GM10248 (cell line): ENCODE measurements around the gene MAOA.

Experiments used
- CTCF ChIA-PET: fragments of 300-600 bp; sonication (Branson Sonifier 250); formaldehyde crosslinking; extraction: SDS; loops from one replicate; lab custom pipeline; 2021; ENCODE audit warnings: antibody characterized with exemption; lab: Yijun Ruan, JAX
- POLR2A ChIA-PET: fragments of 350-650 bp; sonication (Branson Sonifier 250); formaldehyde crosslinking; extraction: SDS; loops from one replicate; lab custom pipeline; 2020; ENCODE audit warnings: antibody characterized with exemption; lab: Yijun Ruan, JAX
- DNase-seq: peaks from one replicate; pipeline ENCODE4 v3.0.0; 2012; ENCODE audit errors: extremely low spot score
- CTCF ChIP-seq: IDR thresholded peaks from 2 replicates; pipeline ENCODE4 v1.5.1; 2012; ENCODE audit warnings: mild to moderate bottlenecking, low read depth; ENCODE audit errors: extremely low read depth, missing control alignments, control extremely low read depth

MAOA gene

DNA sequence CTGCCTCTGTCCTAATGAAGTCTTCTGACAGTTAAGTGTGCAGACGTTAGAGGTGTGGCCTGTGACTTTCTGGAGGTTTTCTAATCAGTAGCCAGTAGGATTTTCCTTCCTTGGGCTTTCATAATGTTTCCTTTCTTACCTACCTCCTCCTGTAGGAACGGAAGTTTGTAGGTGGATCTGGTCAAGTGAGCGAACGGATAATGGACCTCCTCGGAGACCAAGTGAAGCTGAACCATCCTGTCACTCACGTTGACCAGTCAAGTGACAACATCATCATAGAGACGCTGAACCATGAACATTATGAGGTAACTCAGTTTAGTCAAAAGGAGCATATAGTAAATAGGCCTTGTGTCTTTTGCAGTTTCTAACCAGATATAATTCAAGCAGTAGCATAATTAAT is 75.0 kb downstream of the MAOA start:
- TF ChIP-seq CTCF = no peak
- DNase-seq = no peak
- ChIA-PET POLR2A (no interaction called here), CTCF (interaction anchor here (1.3 kb wide), 1 partner anchor 19 kb away, joined by 3 read pairs; no protein-coding TSS in a partner anchor)

GRCh38 chrX:43733699-43734098 is 77.6 kb downstream of the MAOA start:
- DNase-seq = no peak
- ChIA-PET CTCF (no interaction called here), POLR2A (no interaction called here)

DNA sequence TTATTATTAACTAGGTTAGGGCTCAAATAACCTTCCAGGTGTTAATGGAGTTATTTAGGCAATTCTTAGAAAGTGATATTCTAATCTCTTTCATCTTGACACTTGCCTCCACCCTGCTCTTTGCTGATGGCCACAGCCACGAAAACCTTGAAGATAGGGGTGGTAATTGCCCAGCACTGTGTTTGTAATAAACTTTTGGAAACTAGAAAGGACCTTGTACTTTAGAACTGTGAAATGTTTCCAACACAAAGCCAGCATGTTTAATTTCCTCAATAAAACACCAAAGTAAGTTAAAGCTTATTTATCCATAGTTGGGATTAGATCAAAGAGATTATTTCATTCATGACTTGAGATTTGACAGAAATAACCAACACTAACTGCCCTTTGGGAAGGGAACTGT is 78.3 kb downstream of the MAOA start:
- ChIA-PET POLR2A (no interaction called here), CTCF (no interaction called here)
- no peak for TF ChIP-seq CTCF
- no peak for DNase-seq

More at GRCh38 chrX:43733699-43734098, 77.6 kb downstream of the MAOA start:
- no peak for TF ChIP-seq CTCF

DNA sequence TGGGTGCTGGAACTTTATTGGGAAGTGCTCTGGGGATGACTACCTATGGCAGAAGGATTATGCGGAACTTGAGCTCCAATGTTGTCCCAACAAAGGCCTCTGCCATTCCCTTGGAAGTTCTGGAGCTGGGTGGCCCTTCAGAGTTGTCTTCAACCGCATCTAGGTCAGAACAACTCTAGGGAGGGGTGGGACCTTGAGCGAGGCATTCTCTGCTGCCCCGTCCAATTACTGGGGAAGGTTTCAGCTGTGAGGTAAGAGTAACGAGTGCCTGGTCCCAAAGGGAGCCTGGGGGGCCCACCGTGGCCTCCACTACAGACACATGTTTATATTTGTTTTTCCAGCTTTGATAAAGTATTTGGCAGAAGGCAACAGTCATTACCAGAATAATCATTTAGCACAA is 79.4 kb downstream of the MAOA start:
- ChIA-PET POLR2A (no interaction called here), CTCF (no interaction called here)
- TF ChIP-seq CTCF = no peak
- no peak for DNase-seq

GRCh38 chrX:43735957-43736356 is 79.9 kb downstream of the MAOA start:
- ChIA-PET POLR2A (no interaction called here), CTCF (no interaction called here)
- DNase-seq = no peak
- TF ChIP-seq CTCF = no peak

DNA sequence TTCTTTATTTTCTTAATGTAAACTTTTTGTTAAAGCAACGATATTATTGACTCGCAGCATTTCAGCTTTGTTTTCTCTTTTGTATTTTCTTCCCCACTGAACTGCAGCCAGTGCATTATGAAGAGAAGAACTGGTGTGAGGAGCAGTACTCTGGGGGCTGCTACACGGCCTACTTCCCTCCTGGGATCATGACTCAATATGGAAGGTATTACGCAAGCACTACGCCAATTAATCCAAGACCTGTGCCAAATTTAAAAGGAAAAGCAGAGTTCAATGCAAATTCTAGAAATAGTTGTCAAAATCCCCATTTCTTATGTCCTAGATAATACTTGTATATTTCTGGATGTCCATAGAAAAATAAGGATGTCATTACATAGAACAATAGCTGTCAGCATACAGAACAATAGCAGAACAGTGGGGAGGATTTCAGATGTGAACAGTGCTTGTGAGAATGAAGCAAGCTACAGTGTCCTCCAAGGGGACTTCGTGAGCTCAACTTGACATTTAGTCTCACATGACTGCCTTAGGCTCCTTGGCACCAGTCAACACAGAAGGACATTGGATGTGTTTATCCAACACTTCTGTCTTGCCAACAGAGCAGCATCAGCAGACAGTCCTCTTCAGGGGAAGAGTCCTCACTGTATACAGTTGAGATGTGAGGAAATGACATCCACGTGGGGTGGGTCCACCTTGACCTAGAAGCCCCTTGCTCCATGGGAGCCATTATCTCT is 85.9 kb downstream of the MAOA start:
- no peak for DNase-seq
- POLR2A ChIA-PET = no interaction called here
- no peak for TF ChIP-seq CTCF
- CTCF ChIA-PET = no interaction called here
